ENCODE data around the gene RTN3.
A peak's percentile ranks its signal among the peaks of the same experiment; 100 is the strongest.
"Not testable (repeated sequence)": the region's sequence is repeated elsewhere in the genome, so short reads cannot be mapped to it uniquely, and the experiment has no call there.

Gene RTN3, protein sequence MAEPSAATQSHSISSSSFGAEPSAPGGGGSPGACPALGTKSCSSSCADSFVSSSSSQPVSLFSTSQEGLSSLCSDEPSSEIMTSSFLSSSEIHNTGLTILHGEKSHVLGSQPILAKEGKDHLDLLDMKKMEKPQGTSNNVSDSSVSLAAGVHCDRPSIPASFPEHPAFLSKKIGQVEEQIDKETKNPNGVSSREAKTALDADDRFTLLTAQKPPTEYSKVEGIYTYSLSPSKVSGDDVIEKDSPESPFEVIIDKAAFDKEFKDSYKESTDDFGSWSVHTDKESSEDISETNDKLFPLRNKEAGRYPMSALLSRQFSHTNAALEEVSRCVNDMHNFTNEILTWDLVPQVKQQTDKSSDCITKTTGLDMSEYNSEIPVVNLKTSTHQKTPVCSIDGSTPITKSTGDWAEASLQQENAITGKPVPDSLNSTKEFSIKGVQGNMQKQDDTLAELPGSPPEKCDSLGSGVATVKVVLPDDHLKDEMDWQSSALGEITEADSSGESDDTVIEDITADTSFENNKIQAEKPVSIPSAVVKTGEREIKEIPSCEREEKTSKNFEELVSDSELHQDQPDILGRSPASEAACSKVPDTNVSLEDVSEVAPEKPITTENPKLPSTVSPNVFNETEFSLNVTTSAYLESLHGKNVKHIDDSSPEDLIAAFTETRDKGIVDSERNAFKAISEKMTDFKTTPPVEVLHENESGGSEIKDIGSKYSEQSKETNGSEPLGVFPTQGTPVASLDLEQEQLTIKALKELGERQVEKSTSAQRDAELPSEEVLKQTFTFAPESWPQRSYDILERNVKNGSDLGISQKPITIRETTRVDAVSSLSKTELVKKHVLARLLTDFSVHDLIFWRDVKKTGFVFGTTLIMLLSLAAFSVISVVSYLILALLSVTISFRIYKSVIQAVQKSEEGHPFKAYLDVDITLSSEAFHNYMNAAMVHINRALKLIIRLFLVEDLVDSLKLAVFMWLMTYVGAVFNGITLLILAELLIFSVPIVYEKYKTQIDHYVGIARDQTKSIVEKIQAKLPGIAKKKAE

DNA sequence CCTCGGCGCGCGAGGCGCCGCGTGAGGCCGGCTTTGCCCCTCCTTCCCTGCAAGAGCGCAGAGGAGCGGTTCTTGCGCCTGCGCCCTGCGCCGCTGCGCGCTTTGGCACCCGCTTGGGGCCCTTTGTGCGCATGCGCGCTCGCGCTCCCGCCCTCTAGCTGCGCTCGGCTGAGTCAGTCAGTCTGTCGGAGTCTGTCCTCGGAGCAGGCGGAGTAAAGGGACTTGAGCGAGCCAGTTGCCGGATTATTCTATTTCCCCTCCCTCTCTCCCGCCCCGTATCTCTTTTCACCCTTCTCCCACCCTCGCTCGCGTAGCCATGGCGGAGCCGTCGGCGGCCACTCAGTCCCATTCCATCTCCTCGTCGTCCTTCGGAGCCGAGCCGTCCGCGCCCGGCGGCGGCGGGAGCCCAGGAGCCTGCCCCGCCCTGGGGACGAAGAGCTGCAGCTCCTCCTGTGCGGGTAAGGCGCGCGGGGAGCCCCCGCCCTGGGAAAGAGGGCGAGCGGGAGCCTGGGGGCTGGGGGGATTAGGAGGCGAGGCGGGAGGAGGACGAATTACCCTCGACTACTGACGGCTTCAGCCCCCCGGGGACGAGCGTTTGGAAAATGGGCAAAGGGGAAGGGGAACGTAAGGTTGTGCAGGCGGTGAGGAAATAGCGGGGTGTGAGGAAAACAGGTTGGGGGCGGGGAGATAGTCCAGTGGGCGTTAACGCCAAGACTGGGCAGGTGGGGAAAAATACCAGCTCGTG is at the start of gene RTN3:
Gene RTN3, plus strand, starts transcription at position 180 of the 745 bp plus-strand sequence. Its CDS starts 137 bp downstream, at position 317.
- DNase-seq (ENCODE audit: low read depth, low spot score): peak; percentile 97

DNA sequence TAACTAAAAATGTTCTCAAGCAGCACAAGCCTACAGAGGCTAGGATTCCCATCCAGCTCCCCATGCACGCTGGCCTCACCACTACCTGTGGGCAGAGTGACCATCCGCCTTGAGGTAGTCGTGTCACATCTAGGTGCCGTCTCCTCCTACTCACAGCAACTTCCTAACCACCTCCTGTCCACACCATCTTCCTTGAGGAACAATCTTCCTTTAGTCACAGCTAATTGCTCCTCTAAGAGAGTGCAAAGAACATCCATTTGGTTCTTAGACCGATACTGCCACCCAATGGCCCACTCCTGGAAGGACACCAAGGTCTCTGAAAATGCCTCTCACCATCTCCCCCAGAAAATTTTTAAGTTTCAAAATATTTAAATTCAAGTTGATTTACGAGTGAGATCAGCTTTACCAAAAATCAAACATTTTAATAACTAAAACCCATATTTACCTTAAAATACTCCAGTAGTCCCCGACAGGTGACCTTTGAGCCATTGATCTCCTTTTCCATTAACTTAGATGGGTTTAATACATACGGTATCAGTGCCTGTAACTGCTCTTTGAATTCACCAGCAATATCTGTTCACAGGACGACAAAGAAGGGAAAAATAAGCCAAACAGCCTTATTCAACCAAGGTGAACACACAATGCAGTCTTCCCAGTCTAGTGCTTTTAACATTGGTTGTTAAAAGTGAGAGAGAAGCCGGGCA is 45.4 kb upstream of the RTN3 start:
- peak; percentile 48 for DNase-seq (ENCODE audit: low read depth, low spot score)

DNA sequence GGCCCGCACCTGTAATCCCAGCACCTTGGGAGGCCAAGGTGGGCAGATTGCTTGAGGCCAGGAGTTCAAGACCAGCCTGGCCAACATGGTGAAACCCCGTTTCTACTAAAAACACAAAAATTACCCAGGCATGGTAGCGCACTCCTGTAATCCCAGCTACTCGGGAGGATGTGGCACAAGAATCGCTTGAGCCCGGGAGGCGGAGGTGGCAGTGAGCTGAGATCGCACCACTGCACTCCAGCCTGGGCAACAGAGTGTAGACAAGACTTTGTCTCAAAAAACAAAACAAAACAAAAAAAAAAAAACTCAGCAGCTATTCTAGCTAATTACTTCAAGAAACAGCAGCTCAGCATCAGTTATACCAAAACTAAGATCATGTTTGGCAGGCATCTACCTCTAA is 42.9 kb upstream of the RTN3 start:
- not testable (repeated sequence) for DNase-seq (ENCODE audit: low read depth, low spot score)

DNA sequence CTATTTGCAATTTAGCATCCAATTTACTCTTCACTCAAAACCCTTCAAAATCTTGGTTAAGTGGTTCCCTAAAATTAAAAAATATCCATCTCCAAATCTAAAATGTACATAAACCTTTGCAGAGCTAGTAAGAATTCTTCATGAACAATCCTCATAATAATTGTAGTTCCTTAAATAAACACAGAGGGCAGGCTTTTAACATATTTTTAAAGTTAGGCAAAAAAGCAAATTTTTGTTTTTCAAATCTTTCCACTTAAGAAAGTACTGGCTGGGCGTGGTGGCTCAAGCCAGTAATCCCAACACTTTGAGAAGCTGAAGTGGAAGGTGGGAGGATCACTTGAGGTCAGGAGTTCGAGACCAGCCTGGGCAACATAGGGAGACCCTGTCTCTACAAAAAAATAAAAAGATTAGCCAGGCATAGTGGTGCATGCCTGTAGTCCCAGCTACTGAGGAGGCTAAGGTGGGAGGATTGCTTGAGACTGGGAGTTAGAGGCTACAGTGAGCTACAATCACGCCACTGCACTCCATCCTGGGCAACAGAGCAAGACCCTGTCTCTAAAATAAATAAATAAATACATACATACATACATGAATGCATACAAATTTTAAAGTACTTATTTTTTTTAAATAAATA is 42.0 kb upstream of the RTN3 start:
- no peak for DNase-seq (ENCODE audit: low read depth, low spot score)

DNA sequence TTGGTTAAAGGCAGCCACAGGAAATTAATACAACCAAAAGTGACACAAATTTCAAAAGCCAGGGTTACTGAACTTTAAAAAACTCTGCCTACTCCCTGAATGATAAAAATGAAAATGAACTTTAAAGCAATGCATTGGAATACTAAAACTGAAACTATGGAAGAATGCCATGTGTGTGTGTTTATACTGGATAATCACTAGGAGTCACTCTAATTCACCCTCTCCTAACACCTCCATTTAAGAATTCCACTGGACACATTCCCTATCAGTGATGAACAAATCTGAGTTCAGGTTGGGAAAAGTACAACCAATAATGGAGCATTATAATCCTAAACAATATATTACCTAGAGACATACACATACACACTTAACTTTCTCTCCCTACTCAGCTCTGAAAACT is 39.6 kb upstream of the RTN3 start:
- no peak for DNase-seq (ENCODE audit: low read depth, low spot score)

DNA sequence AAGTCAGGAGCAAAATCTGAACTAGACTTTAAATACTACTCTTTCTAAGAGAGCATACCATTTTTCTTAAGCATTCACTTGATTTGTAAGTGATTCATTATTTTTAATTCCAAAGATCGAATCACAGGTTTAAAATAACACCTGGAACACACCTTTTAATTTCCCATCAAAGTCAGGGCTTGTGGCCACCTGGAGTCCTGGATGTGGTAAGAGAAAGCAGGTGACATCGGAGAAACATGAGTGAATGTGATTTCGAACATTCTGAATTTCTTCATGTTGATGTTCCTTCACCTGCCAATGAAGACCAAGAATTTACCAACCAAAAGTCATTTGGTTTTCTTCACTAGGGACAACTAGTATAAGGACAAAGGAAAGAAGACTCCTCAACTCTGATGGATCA is 38.1 kb upstream of the RTN3 start:
- no peak for DNase-seq (ENCODE audit: low read depth, low spot score)

DNA sequence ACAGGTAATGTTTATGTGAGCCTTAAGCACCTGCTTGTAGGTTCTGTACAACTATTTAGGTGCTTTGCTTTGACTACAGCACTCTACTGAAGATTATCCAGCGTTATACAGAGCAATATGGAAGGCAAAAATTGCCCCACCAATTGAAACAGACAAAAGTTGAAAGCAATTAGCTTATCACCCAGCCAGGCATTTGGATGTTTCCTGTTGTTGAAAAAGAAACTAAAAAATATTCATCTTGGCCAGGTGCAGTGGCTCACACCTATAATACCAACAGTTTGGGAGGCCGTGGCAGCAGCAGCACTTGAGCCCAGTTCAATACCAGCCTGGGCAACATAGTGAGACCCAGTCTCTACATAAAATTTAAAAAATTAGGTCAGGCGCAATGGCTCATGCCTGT is 28.6 kb upstream of the RTN3 start:
- no peak for DNase-seq (ENCODE audit: low read depth, low spot score)

DNA sequence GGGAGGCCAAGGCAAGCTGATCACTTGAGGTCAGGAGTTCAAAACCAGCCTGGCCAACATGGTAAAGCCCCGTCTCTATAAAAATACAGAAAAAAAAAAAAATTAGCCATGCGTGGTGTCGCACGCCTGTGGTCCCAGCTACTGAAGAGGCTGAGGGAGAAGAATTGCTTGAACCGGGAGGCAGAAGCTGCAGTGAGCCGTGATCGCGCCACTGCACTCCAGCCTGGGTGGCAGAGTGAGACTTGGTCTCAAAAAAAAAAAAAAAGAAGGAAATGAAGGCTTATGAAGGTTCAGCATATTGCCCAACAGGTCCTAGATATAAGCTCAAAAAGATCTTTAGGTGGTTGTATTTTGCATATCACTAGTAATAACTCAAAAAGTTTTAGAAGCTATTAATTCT is 20.3 kb upstream of the RTN3 start:
- no peak for DNase-seq (ENCODE audit: low read depth, low spot score)

DNA sequence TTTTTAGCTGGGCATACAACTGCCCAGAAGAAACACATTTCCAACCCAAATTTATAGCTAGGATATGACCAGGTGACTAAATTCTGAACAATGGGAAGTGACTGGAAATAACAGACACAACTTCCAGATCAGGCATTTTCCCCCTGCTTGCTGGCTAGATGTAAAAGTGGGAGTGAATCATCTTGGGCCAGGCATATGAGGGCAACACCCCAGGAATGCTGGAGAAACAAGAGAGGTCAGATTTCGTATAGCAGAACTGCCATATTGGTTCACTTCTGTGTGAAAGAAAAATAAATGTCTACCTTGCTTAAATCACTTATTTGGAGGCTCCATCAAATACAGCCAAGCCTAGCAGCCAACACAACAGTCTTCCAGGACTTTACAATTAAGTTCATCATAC is 17.5 kb upstream of the RTN3 start:
- no peak for DNase-seq (ENCODE audit: low read depth, low spot score)

DNA sequence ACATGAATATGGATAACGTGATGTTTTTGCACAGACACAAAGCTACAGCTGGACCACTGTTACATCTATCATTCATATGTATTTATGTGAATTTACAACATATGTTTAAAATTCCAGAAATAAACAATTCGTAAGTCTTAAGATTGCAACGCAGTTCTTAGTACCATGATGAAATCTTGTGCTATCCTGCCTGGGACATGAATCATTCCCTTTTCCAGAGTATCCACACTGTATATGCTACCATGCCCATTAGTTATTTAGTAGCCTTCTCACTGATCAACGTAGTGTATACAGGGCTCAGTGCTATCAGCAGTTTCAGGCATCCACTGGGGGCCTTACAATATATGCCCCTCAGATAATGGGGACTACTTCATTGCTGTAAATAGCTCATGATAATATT is 14.4 kb upstream of the RTN3 start:
- DNase-seq (ENCODE audit: low read depth, low spot score): no peak

DNA sequence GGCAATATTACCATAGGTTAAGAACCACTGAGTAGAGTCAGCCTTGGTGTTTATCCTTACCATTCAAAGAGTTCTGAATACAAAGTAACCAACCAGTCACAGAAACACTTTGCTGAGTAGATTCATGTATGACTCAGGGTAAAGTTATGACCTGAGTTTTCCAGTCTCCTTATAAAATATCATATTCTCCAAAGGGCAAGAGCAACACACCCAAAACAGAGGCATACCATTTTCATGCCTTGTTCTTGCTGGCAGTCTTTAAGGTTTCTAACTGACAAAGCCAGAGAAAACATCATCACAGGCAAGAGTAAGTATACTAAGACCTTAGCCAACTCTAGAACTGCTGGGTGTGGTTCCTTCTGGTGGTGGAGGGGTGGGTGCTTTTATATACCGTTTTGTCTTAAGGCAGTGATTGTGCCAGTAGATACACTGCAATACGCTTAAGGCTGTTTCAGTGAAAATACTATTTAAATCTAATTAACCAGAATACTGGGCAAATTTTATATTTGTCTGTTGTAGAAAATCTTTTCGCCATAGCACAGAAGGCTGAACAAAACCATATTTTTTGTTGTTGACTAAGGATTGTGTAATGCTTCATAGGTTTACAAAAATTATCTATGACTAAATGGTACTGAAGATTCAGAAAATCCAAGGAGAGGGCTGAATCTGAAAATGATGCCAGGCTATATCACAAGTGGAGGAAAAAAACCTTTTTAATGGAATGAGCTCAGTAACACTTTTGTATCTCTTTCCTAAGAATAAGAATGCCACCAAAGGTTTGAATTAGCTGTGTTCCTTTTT is 13.1 kb upstream of the RTN3 start:
- DNase-seq (ENCODE audit: low read depth, low spot score): no peak

DNA sequence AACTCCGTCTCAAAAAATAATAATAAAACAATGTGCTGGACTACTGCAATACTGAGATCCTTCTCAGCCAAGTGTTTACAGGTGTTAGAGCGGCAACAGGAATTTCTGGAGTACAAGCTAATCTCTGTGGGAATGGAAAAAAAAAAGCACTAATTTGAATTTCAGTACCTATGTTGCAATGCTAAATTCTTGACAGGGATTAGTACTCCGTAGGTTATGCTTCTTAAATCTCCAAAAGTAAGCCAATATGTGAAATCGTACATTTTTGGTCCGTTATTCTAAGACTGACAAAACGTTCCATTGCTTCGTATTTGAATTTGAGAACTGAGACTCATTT is 11.2 kb upstream of the RTN3 start:
- DNase-seq (ENCODE audit: low read depth, low spot score): no peak

DNA sequence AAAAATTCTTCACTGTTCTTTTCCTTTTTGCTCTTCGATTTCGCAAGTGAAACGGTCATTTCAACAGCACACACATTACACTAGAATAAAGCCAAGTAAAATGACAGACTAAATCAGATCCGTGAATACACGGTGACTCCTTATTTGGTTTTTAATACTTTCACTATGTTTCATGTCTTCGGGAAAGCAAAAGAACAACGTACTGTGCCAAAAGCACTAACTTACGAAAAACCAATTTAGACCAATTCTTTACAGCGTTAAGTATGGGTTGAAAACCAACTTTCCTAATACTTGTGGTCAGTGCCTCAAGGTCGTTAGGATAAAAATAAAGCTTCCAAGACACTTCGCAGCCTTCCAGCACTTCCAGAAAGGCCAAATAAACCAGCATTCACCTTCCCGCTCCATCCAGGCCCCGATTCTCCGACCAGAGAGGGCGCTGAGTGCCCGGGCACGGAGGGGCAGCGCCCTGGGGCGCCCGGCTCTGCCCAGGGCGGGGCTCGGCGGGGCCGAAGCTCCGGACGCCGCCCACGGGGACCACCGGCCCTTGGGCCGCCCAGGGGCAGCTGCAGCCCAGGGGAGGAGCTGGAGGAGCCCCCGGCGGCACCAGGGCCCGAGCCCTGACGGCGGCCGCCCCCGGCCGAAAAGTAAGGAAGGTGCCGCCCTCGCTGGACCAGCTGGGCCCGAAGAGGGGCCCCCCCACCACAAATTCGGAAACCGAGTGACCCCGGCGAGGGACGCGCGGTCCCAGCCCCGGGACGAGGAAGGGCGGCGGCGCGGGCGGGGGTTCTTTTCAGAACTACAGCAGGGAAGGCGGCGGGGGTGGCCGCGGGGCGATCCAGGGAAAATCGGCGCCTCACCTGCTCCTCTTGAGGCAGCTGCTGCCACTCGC is 10.6 kb upstream of the RTN3 start:
- DNase-seq (ENCODE audit: low read depth, low spot score): no peak

DNA sequence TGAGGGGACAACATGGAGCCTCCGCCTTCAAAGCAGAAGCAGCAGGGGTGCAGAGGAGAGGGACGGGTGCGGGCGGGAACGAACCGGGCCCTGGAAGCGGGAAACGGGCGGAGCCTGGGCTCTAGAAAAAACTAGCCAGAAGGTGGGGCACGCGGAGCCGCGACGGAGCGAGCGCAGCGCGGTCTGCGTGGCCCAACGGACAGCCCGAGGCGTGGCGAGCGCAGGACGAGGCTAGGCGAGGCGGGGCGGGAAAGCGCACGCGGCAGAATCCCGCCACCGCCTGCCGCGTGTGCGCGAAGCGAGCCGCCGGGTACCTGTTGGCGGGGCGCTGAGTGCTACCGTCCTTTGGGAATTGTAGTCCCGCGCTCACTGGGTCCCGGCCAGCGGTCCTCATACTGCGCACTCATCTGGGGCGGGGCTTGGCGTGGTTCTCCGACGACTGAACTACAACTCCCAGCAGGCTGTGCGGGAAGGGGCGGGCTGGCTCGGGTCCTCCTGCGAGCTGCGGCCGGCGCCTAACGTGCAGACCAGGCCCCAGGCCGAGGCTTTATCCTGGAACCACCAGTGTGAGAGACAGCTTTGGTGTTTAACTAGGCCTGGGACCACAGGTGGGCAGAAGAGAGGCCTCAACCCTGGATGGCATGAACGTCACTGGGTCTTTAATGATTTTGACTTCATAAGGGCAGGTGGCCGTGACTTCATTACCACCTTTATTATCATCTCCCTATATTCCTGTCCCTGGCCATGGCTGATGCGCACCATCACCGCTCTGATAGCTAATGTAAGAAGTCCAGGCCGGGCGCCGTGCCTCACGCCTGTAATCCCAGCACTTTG is 9.8 kb upstream of the RTN3 start, which contains the start of gene ATL3:
Gene ATL3, minus strand, starts transcription at position 55 of the 834 bp plus-strand sequence. Its CDS starts 41 bp downstream, at position 14.
- DNase-seq (ENCODE audit: low read depth, low spot score): peak; percentile 88

DNA sequence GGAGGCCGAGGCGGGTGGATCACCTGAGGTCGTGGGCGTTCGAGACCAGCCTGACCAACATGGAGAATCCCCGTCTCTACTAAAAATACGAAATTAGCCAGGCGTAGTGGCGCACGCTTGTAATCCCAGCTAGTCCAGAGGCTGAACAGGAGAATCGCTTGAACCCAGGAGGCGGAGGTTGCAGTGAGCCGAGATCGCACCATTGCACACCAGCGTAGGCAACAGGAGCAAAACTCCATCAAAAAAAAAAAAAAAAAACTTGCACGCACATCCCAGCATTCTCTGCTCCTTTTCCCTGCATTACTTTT is 9.2 kb upstream of the RTN3 start:
- DNase-seq (ENCODE audit: low read depth, low spot score): no peak

DNA sequence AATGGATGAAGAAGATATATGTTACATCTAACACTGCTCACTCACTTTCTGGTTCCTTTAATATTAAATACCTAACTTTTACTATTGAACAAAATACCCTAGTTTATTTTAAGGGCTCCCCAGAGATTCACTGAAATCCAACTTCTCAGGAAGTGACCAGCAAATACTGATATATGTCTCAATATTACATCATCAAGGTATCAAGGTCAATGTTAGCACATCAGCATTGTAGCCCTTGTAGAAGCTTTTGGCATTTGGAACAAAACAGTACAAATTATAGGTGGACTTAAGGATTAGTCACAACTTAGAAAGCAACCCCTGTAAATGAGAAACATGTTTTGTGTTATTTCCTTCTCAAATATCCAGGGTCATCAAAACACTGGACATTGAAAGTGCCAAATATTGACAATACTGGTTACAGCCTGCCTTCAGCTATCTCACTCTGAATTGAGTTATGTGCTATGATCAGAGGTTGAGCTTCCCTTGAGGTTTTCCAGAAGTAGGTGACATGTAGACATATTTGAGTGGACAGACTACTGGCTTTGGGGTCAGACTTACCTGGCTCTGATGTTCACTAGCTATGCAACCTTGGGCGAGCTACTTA is 8.3 kb upstream of the RTN3 start:
- no peak for DNase-seq (ENCODE audit: low read depth, low spot score)

DNA sequence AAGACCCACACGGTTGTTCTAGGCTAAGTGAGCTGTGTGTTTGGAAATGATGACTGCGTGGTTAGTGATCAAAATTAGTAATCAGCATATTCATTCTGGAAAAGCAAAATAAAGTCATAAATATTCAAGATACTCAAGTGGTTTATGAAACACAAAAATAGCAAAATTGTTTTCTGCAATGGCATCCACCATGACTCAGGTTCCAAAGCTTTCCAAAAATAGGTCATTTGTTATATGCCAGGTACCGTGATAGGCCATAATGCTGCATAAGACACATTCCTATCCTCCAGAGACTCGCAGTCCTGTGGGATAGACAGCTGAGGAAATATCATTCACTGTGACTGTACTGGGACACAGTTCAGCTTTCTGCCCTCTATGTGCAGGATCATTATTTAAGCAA is 7.7 kb upstream of the RTN3 start:
- no peak for DNase-seq (ENCODE audit: low read depth, low spot score)

DNA sequence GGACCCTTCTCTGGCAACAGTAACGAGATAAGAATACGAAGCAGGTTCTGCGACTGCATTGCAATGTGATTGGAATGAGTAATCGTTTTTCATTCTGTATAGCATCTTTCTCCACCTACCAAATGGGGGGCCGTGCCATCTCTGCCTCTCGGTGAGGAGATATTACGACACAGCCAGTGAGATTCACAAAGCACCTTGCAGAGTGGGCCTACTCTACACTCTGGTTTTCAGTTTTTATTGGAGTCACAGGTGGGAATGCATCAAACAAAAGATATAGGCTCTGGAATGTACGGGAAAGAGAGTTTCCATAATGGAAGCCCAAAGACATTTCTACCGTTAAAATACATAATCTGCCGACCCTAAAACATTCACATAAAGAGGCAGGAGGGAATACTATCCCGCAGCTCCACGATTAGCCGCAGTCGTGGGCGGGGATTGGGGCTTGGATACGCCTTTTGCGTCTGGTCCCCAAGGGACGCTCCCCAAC is 423 bp upstream of the RTN3 start:
- DNase-seq (ENCODE audit: low read depth, low spot score): no peak

Data from activated CD4-positive, CD25-positive, alpha-beta regulatory T cell treated with anti-CD3 and anti-CD28 coated beads, Interleukin-2, amount 50 U/mL, for 16 hours (primary cell).